ENCODE measurements around the gene LIPG. TPM values are rescaled to one million over a fixed set of nuclear protein-coding genes. Genes with fewer than 3 reads are reported as not detected.

Gene LIPG
- total RNA-seq, 5 donors from 2014 or later (not counting 1 experiment from before 2014, with no cell fraction given), result 0.22 to 0.76 (median 0.26) TPM; not detected in 2

DNA sequence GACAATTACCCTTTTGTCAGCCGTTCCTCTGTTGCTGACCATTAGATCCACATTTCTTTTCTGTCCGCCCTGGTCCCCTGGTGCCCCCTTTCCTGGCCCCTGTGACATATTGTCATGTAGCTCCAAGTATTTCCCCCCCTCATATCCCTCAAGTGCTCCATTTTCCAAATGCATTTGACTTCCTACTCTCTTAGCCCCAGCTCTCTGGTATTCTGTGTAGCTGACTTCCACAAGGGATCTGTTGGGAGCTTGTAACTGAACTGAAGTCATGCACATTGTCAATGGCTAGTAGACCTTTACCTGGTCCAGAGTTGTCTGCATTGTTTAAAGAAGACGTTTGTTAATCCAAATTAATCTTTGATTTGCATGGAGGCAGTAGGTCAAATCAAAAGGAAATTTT is 34.8 kb downstream of the LIPG start:
- no peaks in the 10 kb centered on the region for H3K36me3 Mint-ChIP-seq
- Histone ChIP-seq H3K36me3 (ENCODE audit: control insufficient read depth in 2 of 2, extremely low read depth in 1 of 2, insufficient read depth in 1 of 2, low read length in 1 of 2) (no peaks in the 10 kb centered on the region), H3K27ac (ENCODE audit: low read length) (no peak overlapping the region), H3K27me3 (replicated peaks in 1 of 2; ENCODE audit: control insufficient read depth in 2 of 2, extremely low read depth in 1 of 2, insufficient read depth in 2 of 2, low read length in 1 of 2) (peaks cover 0 to 2% of the 10 kb centered on the region in 2 experiments), H3K9me3 (no peaks in the 10 kb centered on the region), H3K4me1 (ENCODE audit: control insufficient read depth in 1 of 2, extremely low read depth in 1 of 2, insufficient read depth in 2 of 2, low read length in 2 of 2) (no peaks in the 10 kb centered on the region), H3K4me3 (ENCODE audit: control insufficient read depth in 1 of 2, extremely low read depth in 1 of 2, low read length in 1 of 2) (no peak overlapping the region)
- H3K27ac Mint-ChIP-seq, result no peak overlapping the region
- CTCF ChIA-PET, result no interaction called here
- 78% methylated on average over 2 of the region's 3 CpGs for WGBS (ENCODE audit: insufficient coverage)
- H3K4me1 Mint-ChIP-seq, result peaks cover 0 to 3% (median 2%) of the 10 kb centered on the region in 3 donors
- POLR2A ChIA-PET, result no interaction called here
- peaks cover 22% of the 10 kb centered on the region in 2 donors for H3K27me3 Mint-ChIP-seq
- H3K4me3 Mint-ChIP-seq, result no peak overlapping the region
- no peak for ATAC-seq (replicated peaks in 1 of 4)
- DNase-seq, result no peak
- H3K9me3 Mint-ChIP-seq, result no peaks in the 10 kb centered on the region

DNA sequence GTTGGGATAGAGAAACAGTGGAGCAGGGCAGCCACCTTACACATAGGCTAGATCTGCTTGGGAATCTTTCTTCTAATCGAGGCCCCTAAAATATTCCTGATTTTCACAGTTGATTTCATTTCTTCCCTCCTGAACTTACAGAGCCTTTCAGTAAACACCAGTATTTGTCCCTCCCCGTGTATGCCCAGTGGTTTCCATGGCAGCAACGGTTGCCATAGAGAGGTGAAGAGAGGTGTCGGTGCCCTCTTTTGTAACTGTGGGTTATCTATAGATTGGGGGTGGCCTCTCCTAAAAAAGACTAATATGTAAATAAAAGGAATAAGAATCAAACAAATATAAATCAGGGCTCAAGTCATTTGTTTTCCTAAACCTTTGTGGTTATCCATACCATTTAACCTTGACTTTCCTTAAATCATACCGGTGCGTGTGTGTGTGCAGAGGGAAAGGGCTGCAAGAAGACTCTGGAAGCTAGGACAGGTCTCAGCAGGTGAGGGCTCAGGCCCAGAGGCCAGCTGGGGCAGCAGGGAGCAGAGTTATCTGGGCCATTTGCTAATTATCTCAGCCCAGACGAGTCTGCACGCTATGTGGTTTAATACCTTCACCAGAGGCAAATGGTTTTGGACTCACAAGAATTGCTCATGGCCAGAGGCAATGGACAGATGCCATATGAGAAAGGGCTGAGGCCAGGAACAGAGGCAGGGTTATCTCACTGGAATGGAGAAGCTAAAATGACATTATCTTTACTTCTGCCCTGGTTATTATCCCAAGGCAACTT is 35.5 kb downstream of the LIPG start:
- Histone ChIP-seq H3K9me3 (no peaks in the 10 kb centered on the region), H3K4me1 (ENCODE audit: control insufficient read depth in 1 of 2, extremely low read depth in 1 of 2, insufficient read depth in 2 of 2, low read length in 2 of 2) (no peaks in the 10 kb centered on the region), H3K36me3 (ENCODE audit: control insufficient read depth in 2 of 2, extremely low read depth in 1 of 2, insufficient read depth in 1 of 2, low read length in 1 of 2) (no peaks in the 10 kb centered on the region), H3K4me3 (ENCODE audit: control insufficient read depth in 1 of 2, extremely low read depth in 1 of 2, low read length in 1 of 2) (no peak overlapping the region), H3K27me3 (replicated peaks in 1 of 2; ENCODE audit: control insufficient read depth in 2 of 2, extremely low read depth in 1 of 2, insufficient read depth in 2 of 2, low read length in 1 of 2) (peaks cover 0 to 2% of the 10 kb centered on the region in 2 experiments), H3K27ac (ENCODE audit: low read length) (no peak overlapping the region)
- no peaks in the 10 kb centered on the region for H3K9me3 Mint-ChIP-seq
- no peak overlapping the region for H3K4me3 Mint-ChIP-seq
- POLR2A ChIA-PET, result no interaction called here
- no peaks in the 10 kb centered on the region for H3K36me3 Mint-ChIP-seq
- ATAC-seq (replicated peaks in 1 of 4) (no peak), DNase-seq (no peak)
- no peak overlapping the region for H3K27ac Mint-ChIP-seq
- peaks cover 0 to 3% (median 2%) of the 10 kb centered on the region in 3 donors for H3K4me1 Mint-ChIP-seq
- 82% methylated on average over 4 of the region's 8 CpGs for WGBS (ENCODE audit: insufficient coverage)
- CTCF ChIA-PET, result no interaction called here
- H3K27me3 Mint-ChIP-seq, result peaks cover 24 to 25% of the 10 kb centered on the region in 2 donors

DNA sequence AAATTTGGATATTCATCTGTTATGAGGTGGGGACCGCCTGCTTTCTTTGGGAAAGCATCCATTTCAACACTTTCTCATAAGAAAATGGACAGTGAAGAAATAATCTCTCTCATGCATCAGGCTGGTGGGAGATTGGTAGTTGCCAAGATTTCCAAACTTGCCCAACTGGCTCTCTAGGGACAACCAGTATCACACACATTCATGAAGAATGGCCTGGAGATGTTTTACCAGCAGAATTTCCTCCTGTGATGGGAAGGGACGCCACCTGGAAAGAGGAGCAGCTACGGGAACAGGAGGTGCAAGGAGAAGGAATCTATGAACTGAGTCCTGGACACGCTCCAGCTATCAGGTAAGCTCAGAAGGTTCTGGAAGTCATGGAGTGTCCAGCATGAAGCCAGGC is 39.4 kb downstream of the LIPG start:
- CTCF ChIA-PET, result no interaction called here
- Histone ChIP-seq H3K27ac (ENCODE audit: low read length) (no peak overlapping the region), H3K36me3 (ENCODE audit: control insufficient read depth in 2 of 2, extremely low read depth in 1 of 2, insufficient read depth in 1 of 2, low read length in 1 of 2) (no peaks in the 10 kb centered on the region), H3K9me3 (no peaks in the 10 kb centered on the region), H3K4me3 (ENCODE audit: control insufficient read depth in 1 of 2, extremely low read depth in 1 of 2, low read length in 1 of 2) (no peak overlapping the region), H3K27me3 (replicated peaks in 1 of 2; ENCODE audit: control insufficient read depth in 2 of 2, extremely low read depth in 1 of 2, insufficient read depth in 2 of 2, low read length in 1 of 2) (peaks cover 0 to 5% of the 10 kb centered on the region in 2 experiments), H3K4me1 (ENCODE audit: control insufficient read depth in 1 of 2, extremely low read depth in 1 of 2, insufficient read depth in 2 of 2, low read length in 2 of 2) (no peaks in the 10 kb centered on the region)
- Mint-ChIP-seq H3K9me3 (peaks cover 4 to 10% (median 8%) of the 10 kb centered on the region in 3 donors), H3K4me3 (no peak overlapping the region), H3K27me3 (peaks cover 23 to 26% of the 10 kb centered on the region in 2 donors), H3K4me1 (peaks cover 0 to 3% (median 2%) of the 10 kb centered on the region in 3 donors), H3K36me3 (peaks cover 3% of the 10 kb centered on the region), H3K27ac (no peak overlapping the region)
- 90% methylated on average over 2 of the region's 4 CpGs for WGBS (ENCODE audit: insufficient coverage)
- DNase-seq (no peak), ATAC-seq (replicated peaks in 1 of 4) (no peak)
- POLR2A ChIA-PET, result no interaction called here

DNA sequence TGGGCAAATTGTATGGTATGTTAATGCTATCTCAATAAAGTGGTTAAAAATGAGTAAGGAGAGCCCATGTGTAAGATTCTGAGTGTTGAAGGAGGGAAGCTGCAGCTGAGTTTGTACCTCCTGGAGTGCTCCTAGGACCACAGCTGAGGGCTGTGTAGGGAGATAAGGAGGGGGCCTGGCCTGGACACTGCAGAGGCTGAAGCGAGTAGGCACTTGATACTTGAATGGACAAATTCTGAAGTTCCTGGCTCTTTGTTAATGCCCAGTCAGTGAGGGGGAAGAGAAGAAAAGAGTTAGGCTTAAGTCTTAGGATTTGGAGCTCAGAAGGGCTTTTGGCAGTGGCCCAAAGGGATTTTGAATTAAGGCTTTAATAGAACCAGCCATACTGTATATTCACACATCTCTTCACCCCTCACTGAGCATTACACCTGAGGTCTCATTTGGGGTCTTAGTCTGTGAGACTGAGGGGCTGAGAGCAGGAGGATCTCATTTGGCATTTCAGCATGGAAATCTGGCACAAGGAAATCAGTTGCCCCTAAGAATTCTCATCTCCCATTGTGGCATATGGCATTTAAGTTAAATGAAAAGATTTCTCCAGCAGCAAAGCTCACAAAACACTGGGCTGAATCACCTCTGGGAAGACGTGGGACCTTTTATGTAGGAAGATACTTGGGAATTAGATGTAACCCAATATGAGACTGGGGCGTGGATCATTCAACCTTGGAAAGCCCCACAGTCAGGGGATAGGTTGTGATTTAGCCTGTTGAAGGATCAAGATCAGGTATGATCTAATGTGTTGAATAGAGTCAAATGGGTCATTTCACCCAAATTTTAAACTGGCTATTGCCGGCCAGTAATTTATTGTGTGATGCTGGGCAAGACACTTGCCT is 46.8 kb downstream of the LIPG start:
- Histone ChIP-seq H3K4me3 (ENCODE audit: control insufficient read depth in 1 of 2, extremely low read depth in 1 of 2, low read length in 1 of 2) (no peak overlapping the region), H3K27me3 (replicated peaks in 1 of 2; ENCODE audit: control insufficient read depth in 2 of 2, extremely low read depth in 1 of 2, insufficient read depth in 2 of 2, low read length in 1 of 2) (peaks cover 0 to 8% of the 10 kb centered on the region in 2 experiments), H3K9me3 (no peaks in the 10 kb centered on the region), H3K4me1 (ENCODE audit: control insufficient read depth in 1 of 2, extremely low read depth in 1 of 2, insufficient read depth in 2 of 2, low read length in 2 of 2) (no peaks in the 10 kb centered on the region), H3K36me3 (ENCODE audit: control insufficient read depth in 2 of 2, extremely low read depth in 1 of 2, insufficient read depth in 1 of 2, low read length in 1 of 2) (no peaks in the 10 kb centered on the region), H3K27ac (ENCODE audit: low read length) (no peak overlapping the region)
- peaks cover 3% of the 10 kb centered on the region for H3K36me3 Mint-ChIP-seq
- H3K4me3 Mint-ChIP-seq, result no peak overlapping the region
- ATAC-seq (replicated peaks in 1 of 4), result no peak
- WGBS (ENCODE audit: insufficient coverage), result 67% methylated on average over 3 of the region's 4 CpGs
- CTCF ChIA-PET, result no interaction called here
- H3K4me1 Mint-ChIP-seq, result no peaks in the 10 kb centered on the region
- POLR2A ChIA-PET, result interaction anchor here in 1 of 2 donors (0.6 kb wide), 1 partner anchor 8 kb away, joined by 4 read pairs; no protein-coding TSS in a partner anchor
- H3K9me3 Mint-ChIP-seq, result peaks cover 4 to 10% (median 8%) of the 10 kb centered on the region in 3 donors
- DNase-seq, result no peak
- H3K27ac Mint-ChIP-seq, result no peak overlapping the region
- H3K27me3 Mint-ChIP-seq, result peaks cover 6 to 8% of the 10 kb centered on the region in 2 donors

DNA sequence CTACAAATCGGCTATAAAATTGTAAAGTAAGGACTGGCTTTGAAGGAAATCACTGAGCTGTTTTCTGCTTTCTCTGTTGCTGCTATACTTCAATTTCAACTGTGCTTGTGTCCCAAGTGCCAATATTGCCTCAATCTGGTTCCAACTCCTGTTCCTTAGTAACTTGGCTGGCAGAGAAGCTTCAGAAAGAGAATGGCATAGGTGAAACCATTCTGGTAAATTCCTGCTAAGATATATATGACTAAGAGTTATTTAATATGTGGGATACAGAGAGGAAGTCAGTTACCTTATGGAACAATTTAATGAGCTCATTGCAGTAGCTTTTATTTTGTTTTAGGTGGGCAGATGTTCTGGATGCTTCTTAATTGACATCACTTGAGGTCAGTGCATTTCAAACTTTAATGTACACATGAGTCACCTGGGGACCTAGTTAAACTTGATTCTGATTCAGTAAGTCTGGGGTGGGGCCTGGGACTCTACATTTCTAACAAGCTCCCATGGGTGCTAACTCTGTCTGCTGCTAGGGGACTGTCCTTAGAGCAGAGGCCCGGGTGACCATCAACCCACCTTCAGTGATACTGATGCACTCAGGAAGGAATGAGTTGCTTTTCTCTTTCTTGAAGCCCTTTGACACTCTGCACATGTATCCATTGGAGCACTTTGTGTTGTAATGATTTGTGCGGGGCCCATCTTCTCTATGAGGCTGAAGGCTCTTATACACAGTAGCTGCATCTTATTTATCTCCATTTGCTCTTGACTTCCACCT is 47.6 kb downstream of the LIPG start:
- peaks cover 0 to 11% of the 10 kb centered on the region in 2 experiments for H3K27me3 ChIP-seq (replicated peaks in 1 of 2; ENCODE audit: control insufficient read depth in 2 of 2, extremely low read depth in 1 of 2, insufficient read depth in 2 of 2, low read length in 1 of 2)
- Mint-ChIP-seq H3K27me3 (peaks cover 4 to 11% of the 10 kb centered on the region in 2 donors), H3K4me3 (no peak overlapping the region), H3K4me1 (no peaks in the 10 kb centered on the region), H3K27ac (no peak overlapping the region), H3K9me3 (peaks cover 4 to 10% (median 8%) of the 10 kb centered on the region in 3 donors), H3K36me3 (peaks cover 3% of the 10 kb centered on the region)
- ChIA-PET CTCF (no interaction called here), POLR2A (interaction anchor here in 1 of 2 donors (0.6 kb wide), 1 partner anchor 9 kb away, joined by 4 read pairs; no protein-coding TSS in a partner anchor)
- no peak overlapping the region for H3K27ac ChIP-seq (ENCODE audit: low read length)
- ATAC-seq (replicated peaks in 1 of 4) (no peak), DNase-seq (no peak)
- H3K4me1 ChIP-seq (ENCODE audit: control insufficient read depth in 1 of 2, extremely low read depth in 1 of 2, insufficient read depth in 2 of 2, low read length in 2 of 2), result no peaks in the 10 kb centered on the region
- H3K36me3 ChIP-seq (ENCODE audit: control insufficient read depth in 2 of 2, extremely low read depth in 1 of 2, insufficient read depth in 1 of 2, low read length in 1 of 2), result no peaks in the 10 kb centered on the region
- no peaks in the 10 kb centered on the region for H3K9me3 ChIP-seq
- 90% methylated on average over 2 of the region's 3 CpGs for WGBS (ENCODE audit: insufficient coverage)
- H3K4me3 ChIP-seq (ENCODE audit: control insufficient read depth in 1 of 2, extremely low read depth in 1 of 2, low read length in 1 of 2), result no peak overlapping the region

DNA sequence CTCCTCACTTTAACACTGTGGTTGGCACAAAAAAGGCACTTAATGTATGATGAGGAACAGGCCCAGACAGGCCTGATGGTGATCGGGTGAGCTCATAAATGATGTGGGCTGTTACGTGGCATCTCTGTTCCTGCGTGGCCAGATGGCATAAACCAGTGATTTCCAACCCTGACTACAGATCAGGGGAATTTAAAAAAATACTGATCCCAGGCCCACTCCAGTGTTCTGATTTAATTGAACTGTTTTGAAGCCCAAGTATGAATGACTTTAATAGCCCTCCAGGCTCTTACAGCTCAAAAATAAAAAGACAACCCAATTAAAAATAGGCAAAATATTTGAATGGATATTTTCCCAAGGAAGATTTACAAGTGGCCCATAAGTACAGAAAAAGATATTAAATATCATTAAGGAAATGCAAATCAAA is 48.2 kb downstream of the LIPG start:
- WGBS (ENCODE audit: insufficient coverage), result 100% methylated on average over 2 of the region's 3 CpGs
- H3K27ac Mint-ChIP-seq, result no peak overlapping the region
- CTCF ChIA-PET, result no interaction called here
- Histone ChIP-seq H3K4me1 (ENCODE audit: control insufficient read depth in 1 of 2, extremely low read depth in 1 of 2, insufficient read depth in 2 of 2, low read length in 2 of 2) (no peaks in the 10 kb centered on the region), H3K27ac (ENCODE audit: low read length) (no peak overlapping the region), H3K36me3 (ENCODE audit: control insufficient read depth in 2 of 2, extremely low read depth in 1 of 2, insufficient read depth in 1 of 2, low read length in 1 of 2) (no peaks in the 10 kb centered on the region), H3K27me3 (replicated peaks in 1 of 2; ENCODE audit: control insufficient read depth in 2 of 2, extremely low read depth in 1 of 2, insufficient read depth in 2 of 2, low read length in 1 of 2) (peaks cover 0 to 14% of the 10 kb centered on the region in 2 experiments), H3K9me3 (no peaks in the 10 kb centered on the region), H3K4me3 (ENCODE audit: control insufficient read depth in 1 of 2, extremely low read depth in 1 of 2, low read length in 1 of 2) (no peak overlapping the region)
- POLR2A ChIA-PET, result no interaction called here
- no peaks in the 10 kb centered on the region for H3K4me1 Mint-ChIP-seq
- no peak for ATAC-seq (replicated peaks in 1 of 4)
- H3K4me3 Mint-ChIP-seq, result no peak overlapping the region
- peaks cover 4 to 9% (median 8%) of the 10 kb centered on the region in 3 donors for H3K9me3 Mint-ChIP-seq
- H3K27me3 Mint-ChIP-seq, result peaks cover 7 to 10% of the 10 kb centered on the region in 2 donors
- H3K36me3 Mint-ChIP-seq, result peaks cover 3% of the 10 kb centered on the region
- no peak for DNase-seq

Data from T-cell (primary cell).